ENCODE measurements around the gene CLTC. TPM values are rescaled to one million over a fixed set of nuclear protein-coding genes. Genes with fewer than 3 reads are reported as not detected.

Gene CLTC
- total RNA-seq, 1 experiment from 2014 or later = 254 TPM

GRCh38 chr17:59695945-59696681, 76.4 kb downstream of the CLTC start:
- Histone ChIP-seq H3K23ac (ENCODE audit: insufficient read length, low read depth, low read length) (no peak overlapping the region), H3K23me2 (ENCODE audit: insufficient read length, low read depth, low read length, poor library complexity, severe bottlenecking) (no peaks in the 10 kb centered on the region), H3K14ac (ENCODE audit: insufficient read depth, low read length) (no peak overlapping the region), H3K4me1 (ENCODE audit: insufficient read depth, low read length) (no peaks in the 10 kb centered on the region), H4K91ac (ENCODE audit: insufficient read length, low read depth, low read length) (no peak overlapping the region), H2BK120ac (ENCODE audit: low read depth, low read length, poor library complexity, severe bottlenecking) (no peak overlapping the region), H3K4me2 (ENCODE audit: insufficient read depth, insufficient read length, low read length) (no peak overlapping the region), H3K27ac (ENCODE audit: insufficient read length, low read depth, low read length) (no peak overlapping the region), H3K56ac (ENCODE audit: insufficient read length, low read depth, low read length) (no peak overlapping the region), H2BK15ac (ENCODE audit: low read depth, low read length) (no peak overlapping the region), H4K5ac (ENCODE audit: insufficient read length, low read depth, low read length) (no peak overlapping the region), H2AFZ (ENCODE audit: low read length) (no peak overlapping the region), H3K79me1 (ENCODE audit: insufficient read depth, low read depth, low read length, poor library complexity, severe bottlenecking) (peaks cover 3% of the 10 kb centered on the region), H3K9ac (ENCODE audit: extremely low read depth, insufficient read length, low read length) (no peak overlapping the region), H3T11ph (ENCODE audit: low read length) (no peak overlapping the region), H3K4ac (ENCODE audit: low read depth, low read length) (no peak overlapping the region), H3K27me3 (ENCODE audit: insufficient read depth, low read length) (no peaks in the 10 kb centered on the region), H4K20me1 (ENCODE audit: control insufficient read depth, insufficient read depth, insufficient read length) (no peaks in the 10 kb centered on the region), H2BK5ac (ENCODE audit: insufficient read length, low read length) (no peak overlapping the region), H3K18ac (ENCODE audit: insufficient read length, low read depth, low read length) (no peak overlapping the region), H3K9me3 (ENCODE audit: control insufficient read depth, low read depth, low read length) (no peaks in the 10 kb centered on the region), H2BK12ac (ENCODE audit: insufficient read length, low read depth, low read length) (no peak overlapping the region), H4K8ac (replicated peaks; ENCODE audit: insufficient read length, low read depth, low read length) (no peak overlapping the region), H2BK20ac (ENCODE audit: low read depth, low read length, poor library complexity, severe bottlenecking) (no peak overlapping the region), H3K79me2 (ENCODE audit: insufficient read depth, low read length) (peaks cover 12% of the 10 kb centered on the region; the same call in 1 of the 2 replicates), H2AK5ac (ENCODE audit: insufficient read length, low read length) (no peak overlapping the region)
- Mint-ChIP-seq H3K27ac (peak overlapping the region in 1 of 3 experiments; percentile 46; a peak in 1 of 7 replicates), H3K4me3 (no peak overlapping the region), H3K36me3 (ENCODE audit: insufficient read depth in 1 of 3, low read depth in 3 of 3) (peaks cover 19 to 79% (median 66%) of the 10 kb centered on the region in 3 experiments; a peak in 6 of 7 replicates), H3K9me3 (no peaks in the 10 kb centered on the region), H3K27me3 (ENCODE audit: low read depth) (no peaks in the 10 kb centered on the region), H3K4me1 (peaks cover 8 to 14% of the 10 kb centered on the region in 2 experiments)
- TF ChIP-seq CTCF (conservative IDR thresholded peaks at IDR 0.05) = no peak
- DNase-seq = no peak
- no CpG with 5 or more reads among the region's 3 CpGs for WGBS (ENCODE audit: extremely low coverage, insufficient read length, low lambda C conversion rate)

All from H9 (cell line).